Measurements from ENCODE around the gene ZNF526. TPM values are rescaled to one million over a fixed set of nuclear protein-coding genes. Genes with fewer than 3 reads are reported as not detected.

The ZNF526 gene
- total and polyA plus RNA-seq, 2 experiments from 2014 or later = 4.9 to 8.6 TPM

GRCh38 chr19:42268142-42268703, 48.1 kb downstream of the ZNF526 start:
- Histone ChIP-seq H4K20me1 (ENCODE audit: insufficient read depth, poor library complexity, severe bottlenecking) (no peaks in the 10 kb centered on the region), H2AFZ (no peak overlapping the region), H3K4me2 (peak overlapping the region; percentile 76), H3K4me3 (peak overlapping the region; percentile 9), H3K79me2 (peaks cover 26% of the 10 kb centered on the region), H3K4me1 (ENCODE audit: insufficient read depth) (peaks cover 17% of the 10 kb centered on the region), H3K9me2 (replicated peaks; ENCODE audit: insufficient read depth) (no peaks in the 10 kb centered on the region), H3K36me3 (replicated peaks; ENCODE audit: insufficient read depth, low read depth) (no peaks in the 10 kb centered on the region), H3K27ac (peak overlapping the region; percentile 89), H3K9me3 (ENCODE audit: low read depth) (no peaks in the 10 kb centered on the region), H3K27me3 (no peaks in the 10 kb centered on the region)
- DNase-seq (ENCODE audit: low spot score) = peak; percentile 100
- under 1% methylated on average over 45 of the region's 46 CpGs for WGBS (ENCODE audit: low lambda C conversion rate, missing lambda C conversion rate)
- no peak for TF ChIP-seq EZH2phosphoT487 (IDR thresholded peaks at IDR 0.05; ENCODE audit: low read depth, severe bottlenecking, unreplicated experiment)
- TF ChIP-seq EZH2 (IDR thresholded peaks at IDR 0.05; ENCODE audit: borderline replicate concordance) = no peak
- TF ChIP-seq CTCF (IDR thresholded peaks at IDR 0.05; ENCODE audit: poor library complexity) = no peak

- Histone ChIP-seq H3K36me3 (replicated peaks; ENCODE audit: insufficient read depth, low read depth) (no peaks in the 10 kb centered on the region), H3K79me2 (peaks cover 30% of the 10 kb centered on the region), H3K4me2 (peak within 1 kb of the TSS; percentile 88), H2AFZ (no peak within 1 kb of the TSS), H3K9me3 (ENCODE audit: low read depth) (no peaks in the 10 kb centered on the region), H3K4me1 (ENCODE audit: insufficient read depth) (peaks cover 17% of the 10 kb centered on the region), H3K27me3 (no peaks in the 10 kb centered on the region), H3K9me2 (replicated peaks; ENCODE audit: insufficient read depth) (no peaks in the 10 kb centered on the region), H4K20me1 (ENCODE audit: insufficient read depth, poor library complexity, severe bottlenecking) (no peaks in the 10 kb centered on the region), H3K4me3 (peak within 1 kb of the TSS; percentile 9), H3K27ac (peak within 1 kb of the TSS; percentile 89)
- TF ChIP-seq EZH2phosphoT487 (IDR thresholded peaks at IDR 0.05; ENCODE audit: low read depth, severe bottlenecking, unreplicated experiment) (no peak), EZH2 (IDR thresholded peaks at IDR 0.05; ENCODE audit: borderline replicate concordance) (no peak), CTCF (IDR thresholded peaks at IDR 0.05; ENCODE audit: poor library complexity) (no peak)
- peak; percentile 100 for DNase-seq (ENCODE audit: low spot score)
- WGBS (ENCODE audit: low lambda C conversion rate, missing lambda C conversion rate) = under 1% methylated on average over 36 of the region's 52 CpGs
Measured at GRCh38 chr19:42268704-42269477, 48.8 kb downstream of the ZNF526 start, which contains the start of gene CIC. CIC (plus strand) TSS chr19:42269252; CDS start chr19:42271784, 2,532 bp downstream.

DNA sequence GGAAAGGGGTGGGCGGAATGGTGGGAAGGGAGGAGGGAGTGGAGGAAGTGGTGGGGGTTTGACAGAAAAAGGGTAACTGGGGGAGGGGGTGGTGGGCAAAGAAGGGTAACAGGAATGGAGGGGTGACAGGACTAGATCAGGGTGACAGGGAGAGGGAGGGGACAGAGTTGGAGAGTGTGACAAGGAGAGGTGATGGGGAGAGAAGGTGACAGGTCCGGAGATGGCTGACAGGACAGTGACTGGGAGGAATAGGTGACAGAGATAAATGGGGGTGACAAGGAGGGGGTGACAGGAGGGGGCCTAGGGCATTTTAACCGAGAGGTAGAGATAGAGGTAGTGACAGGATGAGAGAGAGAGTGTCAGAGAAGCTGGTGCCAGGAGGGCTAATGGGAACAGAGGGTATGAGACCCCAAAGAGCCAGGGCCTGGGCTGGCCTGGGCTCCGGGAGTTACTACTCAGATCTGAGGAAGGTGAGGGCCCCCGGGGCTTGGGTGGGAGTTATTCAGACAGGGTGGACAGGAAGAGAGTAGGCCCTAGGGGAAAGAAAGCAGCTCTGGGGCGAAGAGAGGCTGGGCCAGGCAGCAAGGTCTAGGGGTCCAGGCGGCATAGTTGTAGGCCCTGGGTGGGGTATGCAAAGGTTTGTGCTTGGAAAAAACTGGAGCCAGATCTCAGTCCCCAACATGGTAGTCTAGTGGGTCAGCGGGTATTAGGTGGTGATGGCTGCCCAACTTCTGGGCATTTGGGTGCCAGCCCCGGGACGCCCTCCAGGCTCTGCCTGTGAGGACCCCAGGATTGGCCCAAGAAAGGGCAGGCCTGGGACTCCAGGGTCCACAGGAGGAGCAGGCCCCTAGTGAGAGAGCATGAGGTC, 49.6 kb downstream of the ZNF526 start:
- H2AFZ ChIP-seq = no peak overlapping the region
- 69% methylated on average over 9 of the region's 10 CpGs for WGBS (ENCODE audit: low lambda C conversion rate, missing lambda C conversion rate)
- H3K27me3 ChIP-seq = no peaks in the 10 kb centered on the region
- no peaks in the 10 kb centered on the region for H4K20me1 ChIP-seq (ENCODE audit: insufficient read depth, poor library complexity, severe bottlenecking)
- H3K27ac ChIP-seq = peak overlapping the region; percentile 45
- peak overlapping the region; percentile 88 for H3K4me2 ChIP-seq
- peaks cover 17% of the 10 kb centered on the region for H3K4me1 ChIP-seq (ENCODE audit: insufficient read depth)
- no peaks in the 10 kb centered on the region for H3K9me3 ChIP-seq (ENCODE audit: low read depth)
- TF ChIP-seq EZH2phosphoT487 (IDR thresholded peaks at IDR 0.05; ENCODE audit: low read depth, severe bottlenecking, unreplicated experiment) (no peak), CTCF (IDR thresholded peaks at IDR 0.05; ENCODE audit: poor library complexity) (no peak), EZH2 (IDR thresholded peaks at IDR 0.05; ENCODE audit: borderline replicate concordance) (no peak)
- no peaks in the 10 kb centered on the region for H3K9me2 ChIP-seq (replicated peaks; ENCODE audit: insufficient read depth)
- peaks cover 38% of the 10 kb centered on the region for H3K79me2 ChIP-seq
- H3K4me3 ChIP-seq = peak overlapping the region; percentile 9
- DNase-seq (ENCODE audit: low spot score) = no peak
- H3K36me3 ChIP-seq (replicated peaks; ENCODE audit: insufficient read depth, low read depth) = no peaks in the 10 kb centered on the region

Data from hepatocyte (in vitro differentiated cells).